ENCODE results near the gene PRKCE. TPM values are rescaled to one million over a fixed set of nuclear protein-coding genes. Genes with fewer than 3 reads are reported as not detected.
"Not testable (repeated sequence)": the region's sequence is repeated elsewhere in the genome, so short reads cannot be mapped to it uniquely, and the experiment has no call there.

The PRKCE gene
- total RNA-seq, 1 donor from 2014 or later: 46.5 TPM

DNA sequence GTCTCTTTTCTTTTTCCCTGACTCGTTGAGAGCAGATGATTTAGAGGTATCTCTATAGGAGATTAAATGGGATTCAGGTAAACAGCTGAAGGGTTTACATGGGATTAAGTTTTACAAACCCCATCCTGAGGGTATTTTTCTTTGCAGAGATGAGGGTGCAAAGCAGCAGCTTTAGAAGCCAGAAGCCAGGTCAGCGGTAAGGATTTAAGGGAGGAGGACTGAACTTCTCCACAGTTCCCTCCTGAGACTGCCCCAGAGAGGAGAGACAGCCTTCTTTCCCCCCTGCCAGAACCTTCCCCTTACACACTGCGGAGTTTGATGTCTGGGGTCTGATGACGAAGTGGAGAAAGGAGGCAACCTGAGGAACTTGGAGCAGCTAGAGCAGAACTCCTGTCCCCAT, 220.1 kb downstream of the PRKCE start:
- no peak for DNase-seq

DNA sequence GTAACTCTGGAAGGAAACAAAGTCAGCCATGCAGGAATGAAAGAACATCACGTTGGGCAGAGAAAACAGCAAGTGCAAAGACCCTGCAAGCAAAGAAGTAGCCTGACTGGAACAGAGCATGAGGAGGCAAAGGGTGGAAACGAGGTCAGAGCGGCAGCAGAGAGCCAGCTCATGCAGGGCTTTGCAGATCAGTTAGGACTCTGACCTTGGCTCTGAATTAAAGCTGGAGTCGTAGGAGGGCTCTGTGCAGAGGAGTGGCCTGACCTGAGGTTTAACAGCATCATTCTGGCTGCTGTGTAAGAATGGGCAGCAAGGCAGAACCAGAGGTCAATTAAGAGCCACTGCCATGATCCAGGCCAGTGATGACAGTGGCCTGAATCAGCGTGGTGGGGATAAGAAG, 220.7 kb downstream of the PRKCE start:
- no peak for DNase-seq

DNA sequence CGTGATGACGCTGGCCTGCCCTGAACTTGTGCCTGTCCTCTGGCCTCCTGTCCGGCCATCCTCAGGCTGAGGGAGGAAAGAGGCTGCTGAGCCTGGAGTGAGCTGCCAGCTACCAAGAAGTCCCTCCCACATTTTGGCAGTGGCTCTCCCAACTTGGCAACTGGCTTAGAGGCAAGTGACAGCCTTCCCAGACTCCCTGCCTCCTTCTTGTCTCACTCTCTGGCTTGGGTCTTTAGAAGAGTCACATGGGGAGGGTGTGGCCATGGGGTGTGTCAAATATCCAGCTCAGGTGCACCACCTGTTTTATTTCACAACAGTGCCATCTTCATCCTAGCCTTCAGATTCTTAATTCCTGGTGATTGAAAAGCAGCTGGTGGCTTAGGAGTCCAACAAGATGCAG, 222.9 kb downstream of the PRKCE start:
- no peak for DNase-seq

DNA sequence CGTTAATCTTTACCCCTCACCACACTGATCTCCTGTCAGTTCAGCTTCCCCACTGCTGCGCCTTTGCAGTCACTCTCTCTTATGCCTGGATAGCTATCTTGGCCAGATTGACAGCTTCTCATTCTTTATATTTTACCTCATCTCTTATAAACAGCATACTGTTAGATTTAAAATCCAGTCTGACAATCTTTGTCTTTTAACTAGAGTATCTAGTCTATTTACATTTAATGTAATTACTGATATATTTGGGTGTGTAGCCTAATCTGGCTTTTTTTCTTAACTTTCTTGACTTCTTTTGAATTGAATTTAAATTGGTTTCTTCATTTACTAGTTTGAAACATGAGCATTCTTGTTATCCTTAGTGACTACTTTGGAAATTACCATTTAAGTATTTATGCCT, 225.1 kb downstream of the PRKCE start:
- DNase-seq: no peak

GRCh38 chr2:45879406-45879805, 227.9 kb downstream of the PRKCE start:
- peak; percentile 27 for DNase-seq

GRCh38 chr2:45879936-45880335, 228.5 kb downstream of the PRKCE start:
- no peak for DNase-seq

GRCh38 chr2:45881970-45882581, 230.6 kb downstream of the PRKCE start:
- no peak for DNase-seq

DNA sequence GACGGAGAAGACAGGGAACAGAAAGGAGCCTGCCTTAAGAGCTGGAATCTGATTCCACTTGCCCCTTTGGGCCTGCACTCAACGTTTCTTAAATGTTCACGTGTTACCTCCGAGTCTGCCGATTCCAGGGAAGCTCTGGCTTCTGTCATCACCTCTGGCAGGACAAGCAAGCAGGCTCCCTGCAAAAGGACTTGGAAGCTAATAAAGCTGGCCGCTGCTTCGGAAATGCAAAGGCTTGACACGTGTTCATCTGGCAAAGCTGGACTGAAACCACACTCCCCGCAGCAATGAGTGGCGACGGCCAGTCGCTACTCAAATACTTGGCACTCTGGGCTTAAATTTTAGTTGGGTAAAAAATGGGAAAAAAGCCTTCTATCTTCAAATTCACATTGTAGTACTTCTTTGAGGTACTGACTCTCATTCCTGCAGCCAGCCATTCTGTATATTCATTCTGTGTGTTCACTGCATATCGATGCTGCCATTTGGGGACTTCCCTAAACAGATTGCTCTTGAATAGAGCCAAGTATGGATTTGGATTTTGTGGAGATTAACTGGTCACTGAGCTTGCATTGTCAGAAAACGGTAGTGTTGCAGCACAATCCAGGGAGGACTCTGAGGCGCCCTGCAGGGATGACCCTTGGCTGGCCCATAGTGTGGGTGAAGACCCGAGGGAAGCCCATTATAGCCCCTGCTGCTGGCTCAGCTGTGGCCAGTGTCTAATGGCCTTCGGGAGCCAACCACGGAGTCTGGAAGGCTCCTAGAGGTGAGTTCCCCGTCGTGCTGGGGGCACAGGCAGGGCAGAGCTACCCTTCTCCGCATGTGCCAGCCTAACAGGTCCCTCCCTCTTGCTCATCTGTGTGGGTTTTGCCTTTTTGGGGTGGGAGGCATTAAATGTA, 231.5 kb downstream of the PRKCE start:
- no peak for DNase-seq

- peak; percentile 27 for DNase-seq
These were observed 232.1 kb downstream of the PRKCE start for GRCh38 chr2:45883603-45884000.

- DNase-seq: no peak
These were observed 232.7 kb downstream of the PRKCE start for GRCh38 chr2:45884126-45884525.

DNA sequence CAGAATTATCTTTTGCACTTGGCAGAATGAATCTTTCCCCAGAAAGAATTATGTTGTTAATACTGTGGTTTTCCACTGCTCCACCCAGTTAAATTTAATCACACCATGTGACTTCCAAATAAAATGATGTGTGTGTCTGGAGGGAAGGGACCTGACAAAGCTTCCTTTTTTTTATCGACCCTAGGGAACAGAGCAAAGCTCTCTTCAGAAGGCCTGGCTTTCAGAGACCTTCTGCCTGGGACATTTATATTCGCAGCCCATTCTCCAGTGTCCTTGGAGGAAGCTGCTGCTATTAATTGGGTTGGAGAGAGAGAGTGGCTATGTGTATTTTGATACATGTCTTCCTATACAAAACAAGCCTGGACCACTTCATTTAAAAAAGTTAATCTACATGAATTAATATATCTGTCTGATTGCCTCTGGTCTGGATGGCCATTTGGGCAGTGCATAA, 233.7 kb downstream of the PRKCE start:
- no peak for DNase-seq

DNA sequence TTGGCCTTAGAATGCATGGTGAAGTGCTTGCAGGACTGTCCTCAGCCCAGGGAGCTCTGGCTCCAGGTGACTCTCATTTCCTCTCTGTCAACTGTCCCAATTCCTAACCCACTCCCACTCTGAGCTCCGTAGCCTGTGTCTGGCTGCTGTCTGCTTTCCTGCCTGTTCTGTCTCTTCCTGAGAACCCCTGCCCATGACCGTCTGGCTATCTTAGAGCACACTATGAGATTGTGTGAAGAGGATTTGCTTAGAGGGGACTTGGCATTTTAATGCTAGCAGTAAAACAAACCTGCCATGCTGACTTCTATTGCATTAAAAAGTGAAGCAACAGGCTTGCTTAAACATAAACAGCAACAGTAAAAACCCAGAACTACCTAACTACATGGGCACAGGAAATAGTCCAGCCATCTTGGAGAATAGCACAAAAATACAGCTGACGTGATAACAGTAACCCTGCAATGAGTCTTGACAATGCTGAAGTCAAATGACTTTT, 234.7 kb downstream of the PRKCE start:
- DNase-seq: no peak

GRCh38 chr2:45888167-45888566, 236.7 kb downstream of the PRKCE start:
- no peak for DNase-seq

- DNase-seq: no peak
These were observed 237.2 kb downstream of the PRKCE start for GRCh38 chr2:45888641-45889040.

DNA sequence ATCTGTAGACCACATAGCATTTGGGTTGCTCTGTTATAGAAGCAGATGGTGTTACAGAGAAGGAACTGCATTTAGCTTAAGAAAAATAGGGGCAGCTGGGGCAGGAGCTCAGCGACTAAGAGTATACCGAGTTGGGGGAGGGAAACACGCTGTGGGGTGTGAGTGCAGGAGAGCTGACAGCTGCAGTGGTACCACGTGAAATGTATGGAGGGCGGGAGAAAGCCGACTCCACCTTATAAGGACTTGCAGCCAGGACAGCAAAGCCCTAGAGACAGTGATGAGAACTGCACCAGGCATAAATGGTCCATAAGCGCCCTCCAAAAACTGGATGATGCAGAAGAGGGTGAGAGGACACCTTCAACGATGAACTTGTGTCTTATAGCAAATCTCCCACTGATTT, 237.6 kb downstream of the PRKCE start:
- no peak for DNase-seq

DNA sequence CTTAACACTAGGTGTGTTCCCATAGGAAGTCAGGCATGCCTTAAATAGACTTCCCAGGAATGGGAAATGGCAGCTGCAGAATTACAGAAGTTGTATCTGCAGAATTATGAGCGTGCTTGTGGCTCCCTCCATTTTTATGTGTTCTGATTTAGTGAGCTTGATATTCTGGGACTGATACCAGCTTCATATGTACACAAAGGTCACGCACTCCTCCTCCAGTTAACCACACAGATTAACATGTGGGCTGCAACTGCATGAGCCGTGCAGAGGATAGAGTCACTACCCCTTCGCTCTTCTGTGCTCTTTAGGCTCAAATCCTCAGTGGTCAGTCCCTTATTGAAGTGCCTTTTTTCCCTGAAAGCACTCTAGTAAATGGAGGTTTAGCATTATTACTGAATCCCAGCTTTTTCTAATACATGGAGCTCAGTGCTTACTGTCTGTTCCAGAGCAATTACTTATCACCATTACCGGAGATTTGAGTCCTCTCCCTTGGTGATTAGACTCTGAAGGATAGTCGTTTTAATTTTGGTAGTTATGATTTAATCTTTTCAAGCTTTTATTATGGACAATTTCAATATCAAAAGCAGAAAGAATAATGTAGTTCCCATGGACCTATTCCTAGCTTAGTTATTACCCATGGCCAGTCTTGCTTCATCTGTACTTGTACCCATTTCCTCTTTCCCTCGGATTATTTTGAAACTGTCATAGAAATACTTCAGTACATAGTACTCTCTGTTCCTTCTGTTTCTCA, 238.3 kb downstream of the PRKCE start:
- DNase-seq: no peak

DNA sequence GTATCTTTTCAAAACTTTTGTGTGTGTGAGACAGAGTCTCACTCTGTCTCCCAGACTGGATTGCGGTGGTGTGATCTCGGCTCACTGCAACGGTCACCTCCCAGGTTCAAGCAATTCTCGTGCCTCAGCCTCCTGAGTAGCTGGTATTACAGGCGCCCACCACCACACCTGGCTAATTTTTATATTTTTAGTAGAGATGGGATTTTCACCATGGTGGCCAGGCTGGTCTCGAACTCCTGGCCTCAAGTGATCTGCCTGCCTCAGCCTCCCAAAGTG, 238.8 kb downstream of the PRKCE start:
- DNase-seq: not testable (repeated sequence)

DNA sequence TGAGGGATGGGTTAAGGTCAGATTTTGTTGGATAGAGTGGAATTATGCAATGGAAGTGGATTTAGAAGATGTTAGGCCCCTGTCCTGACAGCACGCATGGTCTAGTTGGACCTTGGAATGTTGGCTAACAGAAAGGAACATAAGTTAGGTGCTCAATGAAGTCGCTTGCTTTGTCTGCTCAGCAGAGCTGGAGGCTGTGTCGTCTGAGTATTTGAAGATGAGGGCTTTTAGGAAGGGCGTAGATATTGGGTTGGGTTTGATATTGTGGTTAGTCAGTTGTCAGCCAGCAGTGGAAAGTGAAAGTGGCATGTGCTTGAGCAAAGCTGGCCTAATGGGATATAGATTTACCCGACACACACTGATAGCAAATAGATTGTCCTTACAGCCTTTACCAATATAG, 239.3 kb downstream of the PRKCE start:
- no peak for DNase-seq

- no peak for DNase-seq
These were observed 240.4 kb downstream of the PRKCE start for GRCh38 chr2:45891719-45892424.

GRCh38 chr2:45892425-45892745, 240.9 kb downstream of the PRKCE start:
- no peak for DNase-seq

GRCh38 chr2:45892757-45893156, 241.3 kb downstream of the PRKCE start:
- no peak for DNase-seq

GRCh38 chr2:45894211-45894610, 242.7 kb downstream of the PRKCE start:
- DNase-seq: no peak

GRCh38 chr2:45895241-45895861, 243.9 kb downstream of the PRKCE start:
- DNase-seq: no peak
